K562 (cell line): Measurements from ENCODE around the gene ZNF554. TPM values are rescaled to one million over a fixed set of nuclear protein-coding genes. Genes with fewer than 3 reads are reported as not detected.

Experiments
- BRCA1 ChIP-seq, 2 experiments: fragments of 450-650 bp in 1 of 2; sonication (generic) in 1 of 2; formaldehyde crosslinking in 1 of 2; IDR thresholded peaks; 2 replicates each; pipeline versions ENCODE4 v1.5.0 to v1.6.1; 2017 to 2020; ENCODE audit warnings: mild to moderate bottlenecking in 1 of 2, missing genetic modification reagents in 1 of 2
- FOXK1 ChIP-seq: sonication (generic); formaldehyde crosslinking; IDR thresholded peaks from 2 replicates; pipeline ENCODE4 v1.8.0; 2022; ENCODE audit warnings: missing genetic modification reagents, mild to moderate bottlenecking, borderline replicate concordance
- FUS ChIP-seq: fragments of 200-400 bp; formaldehyde crosslinking; optimal IDR thresholded peaks from 2 replicates; pipeline ENCODE3; 2017; ENCODE audit warnings: low read depth, low read length
- GMEB1 ChIP-seq: fragments of 250-450 bp; sonication (Bioruptor Pico); IDR thresholded peaks from 2 replicates; pipeline ENCODE4 v1.4.0; 2020; ENCODE audit warnings: mild to moderate bottlenecking
- HMGN3 ChIP-seq: IDR thresholded peaks from 2 replicates; pipeline ENCODE4 v1.6.1; 2011; ENCODE audit warnings: borderline replicate concordance, low read depth, mild to moderate bottlenecking, mixed read lengths, low read length; ENCODE audit not compliant: insufficient read length; ENCODE audit errors: extremely low read depth
- MTA3 ChIP-seq: fragments of 450-650 bp; formaldehyde crosslinking; IDR thresholded peaks from 2 replicates; pipeline ENCODE4 v1.6.1; 2017; ENCODE audit warnings: mild to moderate bottlenecking, borderline replicate concordance
- NFATC3 ChIP-seq: fragments of 450-650 bp; IDR thresholded peaks from 2 replicates; pipeline ENCODE4 v1.6.1; 2017; ENCODE audit warnings: mild to moderate bottlenecking
- ZBTB11 ChIP-seq, 3 experiments: fragments of 200-800 bp in 1 of 3; fragments of 250-450 bp in 1 of 3; fragments of 450-650 bp in 1 of 3; sonication (Bioruptor Pico) in 1 of 3; sonication (Bioruptor generic) in 1 of 3; formaldehyde crosslinking in 1 of 3; IDR thresholded peaks; 2 replicates each; pipeline versions ENCODE4 v1.6.1 to v1.8.0; 2016 to 2022; ENCODE audit warnings: mild to moderate bottlenecking in 2 of 3, missing genetic modification characterization in 2 of 3, missing compliant biosample characterization in 1 of 3, moderate library complexity in 1 of 3
- ZBTB9 ChIP-seq: fragments of 450-650 bp; formaldehyde crosslinking; IDR thresholded peaks from 2 replicates; pipeline ENCODE4 v1.4.0; 2020; ENCODE audit warnings: mild to moderate bottlenecking, moderate library complexity
- ZNF133 ChIP-seq: fragments of 250-450 bp; sonication (Bioruptor Pico); IDR thresholded peaks from 2 replicates; pipeline ENCODE4 v1.4.0; 2020; ENCODE audit warnings: mild to moderate bottlenecking
- ZNF165 ChIP-seq: fragments of 250-450 bp; sonication (Bioruptor Pico); IDR thresholded peaks from 2 replicates; pipeline ENCODE4 v1.4.0; 2020; ENCODE audit warnings: borderline replicate concordance
- polyA plus RNA-seq, 8 experiments: library from polyadenylated mRNA; depleted of rRNA in 4 of 8; stranded (reverse) in 5 of 8; unstranded in 3 of 8; fragments of >200 nt; fragmentation: Nextera tagmentation in 2 of 8; fragmentation: Illumina TruSeq in 1 of 8; extraction: Ambion mirVana in 2 of 8; extraction: Trizol in 1 of 8; gene quantifications; 2 replicates each; pipeline versions ENCODE4 v1.2.1 to v1.2.3, GENCODE V29; 2011 to 2014; ENCODE audit warnings: inconsistent platforms in 1 of 8, missing spikeins in 1 of 8
- total RNA-seq, 7 experiments: library from RNA; depleted of rRNA in 6 of 7; stranded (reverse); fragments of >200 nt in 6 of 7; fragmentation: Illumina TruSeq in 2 of 7; extraction: Trizol in 2 of 7; gene quantifications; 2 replicates each; pipeline versions ENCODE4 v1.2.1 to v1.2.3, GENCODE V29; 2011 to 2021; ENCODE audit warnings: low replicate concordance in 1 of 7
- TF ChIP-seq, protein P1 (sequence below): sonication (generic); formaldehyde crosslinking; IDR thresholded peaks from 2 replicates; pipeline ENCODE4 v1.8.1; 2022; ENCODE audit warnings: missing genetic modification reagents
- TF ChIP-seq, protein P2 (sequence below): fragments of 450-650 bp; IDR thresholded peaks from 2 replicates; pipeline ENCODE4 v1.6.1; 2018; ENCODE audit not compliant: partially characterized antibody

ZNF554 gene
- total and polyA plus RNA-seq, 9 of the 15 experiments (the other 6 are each of a cell fraction or from before 2014, with no cell fraction given), result 0.07 to 1.8 (median 1.1) TPM

GRCh38 chr19:2785244-2785997 is 34.2 kb upstream of the ZNF554 start, which contains the start of gene THOP1 (continued):
- TF ChIP-seq ZNF165 (CRISPR knock-in tag) (no peak), ZNF133 (CRISPR knock-in tag) (no peak), ZBTB11 (CRISPR knock-in tag; IDR thresholded peaks at IDR 0.05) (0 out of 6 replicates have a peak, but pooled peaks of 1 of the 3 experiments have one; percentile 18), HMGN3 (peak; percentile 72), ZBTB9 (CRISPR knock-in tag) (peak; percentile 29; the same call in 1 of the 2 replicates), FUS (peak; percentile 56), MTA3 (peak; percentile 32; the same call in 1 of the 2 replicates), NFATC3 (no peak), BRCA1 (IDR thresholded peaks at IDR 0.05) (no peak), BRCA1 (CRISPR knock-in tag; IDR thresholded peaks at IDR 0.05) (peak; percentile 68; the same call in 1 of the 2 replicates), GMEB1 (CRISPR knock-in tag) (peak; percentile 67), FOXK1 (CRISPR knock-in tag) (no peak)
- TF ChIP-seq, protein P1, sequence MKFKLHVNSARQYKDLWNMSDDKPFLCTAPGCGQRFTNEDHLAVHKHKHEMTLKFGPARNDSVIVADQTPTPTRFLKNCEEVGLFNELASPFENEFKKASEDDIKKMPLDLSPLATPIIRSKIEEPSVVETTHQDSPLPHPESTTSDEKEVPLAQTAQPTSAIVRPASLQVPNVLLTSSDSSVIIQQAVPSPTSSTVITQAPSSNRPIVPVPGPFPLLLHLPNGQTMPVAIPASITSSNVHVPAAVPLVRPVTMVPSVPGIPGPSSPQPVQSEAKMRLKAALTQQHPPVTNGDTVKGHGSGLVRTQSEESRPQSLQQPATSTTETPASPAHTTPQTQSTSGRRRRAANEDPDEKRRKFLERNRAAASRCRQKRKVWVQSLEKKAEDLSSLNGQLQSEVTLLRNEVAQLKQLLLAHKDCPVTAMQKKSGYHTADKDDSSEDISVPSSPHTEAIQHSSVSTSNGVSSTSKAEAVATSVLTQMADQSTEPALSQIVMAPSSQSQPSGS (CRISPR knock-in tag), result no peak
- TF ChIP-seq, protein P2, sequence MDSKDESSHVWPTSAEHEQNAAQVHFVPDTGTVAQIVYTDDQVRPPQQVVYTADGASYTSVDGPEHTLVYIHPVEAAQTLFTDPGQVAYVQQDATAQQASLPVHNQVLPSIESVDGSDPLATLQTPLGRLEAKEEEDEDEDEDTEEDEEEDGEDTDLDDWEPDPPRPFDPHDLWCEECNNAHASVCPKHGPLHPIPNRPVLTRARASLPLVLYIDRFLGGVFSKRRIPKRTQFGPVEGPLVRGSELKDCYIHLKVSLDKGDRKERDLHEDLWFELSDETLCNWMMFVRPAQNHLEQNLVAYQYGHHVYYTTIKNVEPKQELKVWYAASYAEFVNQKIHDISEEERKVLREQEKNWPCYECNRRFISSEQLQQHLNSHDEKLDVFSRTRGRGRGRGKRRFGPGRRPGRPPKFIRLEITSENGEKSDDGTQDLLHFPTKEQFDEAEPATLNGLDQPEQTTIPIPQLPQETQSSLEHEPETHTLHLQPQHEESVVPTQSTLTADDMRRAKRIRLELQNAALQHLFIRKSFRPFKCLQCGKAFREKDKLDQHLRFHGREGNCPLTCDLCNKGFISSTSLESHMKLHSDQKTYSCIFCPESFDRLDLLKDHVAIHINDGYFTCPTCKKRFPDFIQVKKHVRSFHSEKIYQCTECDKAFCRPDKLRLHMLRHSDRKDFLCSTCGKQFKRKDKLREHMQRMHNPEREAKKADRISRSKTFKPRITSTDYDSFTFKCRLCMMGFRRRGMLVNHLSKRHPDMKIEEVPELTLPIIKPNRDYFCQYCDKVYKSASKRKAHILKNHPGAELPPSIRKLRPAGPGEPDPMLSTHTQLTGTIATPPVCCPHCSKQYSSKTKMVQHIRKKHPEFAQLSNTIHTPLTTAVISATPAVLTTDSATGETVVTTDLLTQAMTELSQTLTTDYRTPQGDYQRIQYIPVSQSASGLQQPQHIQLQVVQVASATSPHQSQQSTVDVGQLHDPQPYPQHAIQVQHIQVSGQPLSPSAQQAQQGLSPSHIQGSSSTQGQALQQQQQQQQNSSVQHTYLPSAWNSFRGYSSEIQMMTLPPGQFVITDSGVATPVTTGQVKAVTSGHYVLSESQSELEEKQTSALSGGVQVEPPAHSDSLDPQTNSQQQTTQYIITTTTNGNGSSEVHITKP, result peak; percentile 63
